ENCODE data around the gene RHBDL2.
"Not testable (repeated sequence)": the region's sequence is repeated elsewhere in the genome, so short reads cannot be mapped to it uniquely, and the experiment has no call there.

RHBDL2 gene

DNA sequence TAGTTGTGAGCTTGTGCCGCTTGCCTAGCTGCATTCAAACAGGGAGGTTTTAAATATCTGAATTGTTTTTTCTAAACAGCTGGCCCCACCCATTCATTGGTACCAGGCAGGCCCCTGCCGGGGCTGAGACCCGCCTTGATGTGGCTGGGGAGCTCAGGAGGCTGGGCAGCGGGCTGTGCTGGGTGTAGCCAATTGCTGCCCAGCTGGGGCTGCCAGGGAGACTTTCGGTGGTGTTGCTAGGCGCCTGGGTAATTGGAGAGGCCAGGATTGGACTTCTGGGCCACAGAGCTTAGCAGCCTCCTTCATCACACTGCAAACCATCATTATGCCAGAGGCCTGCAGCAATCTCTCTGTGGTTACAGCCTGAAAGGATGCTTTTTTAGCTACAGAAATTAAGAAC, 12.2 kb downstream of the RHBDL2 start:
- no peak for DNase-seq

GRCh38 chr1:38929054-38929453, 12.6 kb downstream of the RHBDL2 start:
- DNase-seq: no peak

DNA sequence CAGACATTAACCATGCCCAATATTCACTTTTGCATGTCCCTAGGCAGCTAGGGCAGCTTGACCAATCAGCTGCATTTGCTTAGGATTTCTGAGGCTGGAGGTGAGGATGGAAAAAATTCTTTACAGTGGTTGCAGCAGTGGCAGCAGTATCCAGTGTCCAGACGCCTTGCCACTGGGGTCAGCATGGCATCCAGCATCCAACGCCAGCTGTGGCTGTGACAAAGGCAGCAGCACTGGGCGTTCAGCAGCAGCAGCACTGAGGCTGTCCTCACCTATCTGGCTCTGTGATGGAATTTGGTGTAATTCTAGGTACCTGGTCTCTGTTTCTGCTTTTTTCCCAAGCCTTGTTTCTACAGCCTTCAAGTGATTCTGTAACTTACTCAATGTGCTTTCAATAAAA, 15.5 kb downstream of the RHBDL2 start:
- DNase-seq: no peak

- DNase-seq: no peak
Observed at GRCh38 chr1:38925391-38925790, 16.2 kb downstream of the RHBDL2 start.

DNA sequence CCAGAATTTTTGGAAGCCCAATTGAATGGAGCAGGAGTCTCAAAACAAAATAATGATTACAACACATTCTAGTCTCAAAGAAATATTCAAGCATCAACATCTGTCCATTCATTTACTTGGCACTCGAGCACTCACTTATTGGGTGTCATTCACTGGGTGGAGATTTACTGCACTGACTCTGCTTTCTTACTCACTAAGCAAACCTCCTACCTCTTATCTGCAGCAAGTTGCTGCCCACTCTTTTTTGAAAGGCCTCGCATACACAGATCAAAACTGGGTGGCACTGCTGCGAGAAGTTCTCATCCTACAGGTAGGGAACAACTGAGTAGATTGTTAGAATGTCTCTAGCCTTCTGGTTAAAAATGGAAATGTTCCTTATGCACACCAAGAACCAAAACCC, 18.0 kb downstream of the RHBDL2 start:
- DNase-seq: no peak

DNA sequence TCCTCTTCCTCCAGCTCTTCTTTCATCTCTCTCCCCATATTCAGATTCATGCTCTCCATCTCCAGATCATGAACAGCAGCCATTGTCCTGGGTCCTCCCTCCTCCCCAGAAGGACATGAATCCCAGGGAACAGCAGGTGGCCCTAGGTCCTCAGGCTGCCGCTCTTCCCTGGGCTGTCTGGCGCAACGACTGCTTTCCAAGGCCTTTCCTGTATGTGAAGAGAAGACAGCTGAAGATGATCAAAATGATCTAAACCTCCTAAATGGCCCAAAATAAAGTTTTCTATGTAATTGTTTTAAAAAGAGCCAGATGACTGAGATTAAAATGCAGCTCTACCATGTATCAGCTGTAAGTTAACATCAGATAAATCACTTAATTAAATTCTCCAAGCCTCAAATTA, 22.5 kb downstream of the RHBDL2 start:
- no peak for DNase-seq

DNA sequence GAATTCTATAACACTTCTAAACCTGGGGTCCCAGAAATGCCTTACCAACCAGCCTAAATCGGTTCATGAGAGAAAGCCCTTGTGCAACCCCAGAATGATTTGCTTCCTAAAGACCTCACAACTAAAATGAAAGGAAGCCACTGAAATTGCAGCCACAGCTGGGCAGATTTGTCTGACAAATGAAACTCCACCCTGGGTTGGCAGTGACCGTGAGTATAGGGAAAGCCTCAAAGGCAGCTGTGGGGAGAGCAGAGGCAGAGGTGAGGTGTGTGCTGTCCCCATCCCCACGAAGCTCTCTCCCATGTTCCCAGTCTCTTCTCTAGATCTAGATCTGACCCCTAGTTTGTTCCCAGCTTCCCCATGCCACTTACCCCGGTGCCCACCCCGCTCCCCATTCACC, 23.1 kb downstream of the RHBDL2 start:
- no peak for DNase-seq

DNA sequence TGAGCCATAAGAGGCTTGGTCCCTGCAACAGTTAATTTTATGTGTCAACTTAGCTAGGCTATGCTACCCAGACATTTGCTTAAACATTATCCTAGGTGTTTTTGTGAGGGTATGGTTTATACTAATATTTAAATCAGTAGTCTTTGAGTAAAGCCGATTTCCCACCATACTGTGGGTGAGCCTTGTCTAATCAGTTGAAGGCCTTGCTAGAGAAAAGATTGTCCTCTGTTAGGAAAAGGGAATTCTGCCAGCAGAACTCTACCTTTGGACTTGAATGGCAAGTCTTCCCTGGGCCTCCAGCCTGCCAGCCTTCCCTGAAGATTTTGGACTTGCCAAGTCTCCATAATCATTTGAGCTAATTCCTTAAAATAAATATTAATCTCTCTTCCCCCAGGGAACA, 23.9 kb downstream of the RHBDL2 start:
- no peak for DNase-seq

DNA sequence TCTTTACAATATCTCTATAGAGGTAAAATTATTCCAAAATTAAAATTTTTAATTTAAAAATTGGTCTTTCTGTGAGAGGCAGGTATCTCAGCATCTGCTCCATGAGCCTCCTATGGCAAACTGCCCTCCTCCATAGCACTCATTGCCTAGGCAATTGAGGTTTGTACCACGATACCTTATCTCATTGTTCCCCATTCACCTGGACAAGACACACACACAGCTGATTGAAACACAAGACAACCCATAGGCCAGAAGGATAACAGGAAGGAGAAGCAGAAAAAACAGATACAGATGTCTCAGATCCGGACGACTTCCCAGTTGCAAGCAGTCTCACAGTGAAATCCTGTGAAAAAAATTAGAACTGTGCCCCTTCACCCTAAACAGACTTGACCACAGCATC, 24.3 kb downstream of the RHBDL2 start:
- no peak for DNase-seq

- no peak for DNase-seq
Observed at GRCh38 chr1:38915352-38915948, 26.2 kb downstream of the RHBDL2 start.

DNA sequence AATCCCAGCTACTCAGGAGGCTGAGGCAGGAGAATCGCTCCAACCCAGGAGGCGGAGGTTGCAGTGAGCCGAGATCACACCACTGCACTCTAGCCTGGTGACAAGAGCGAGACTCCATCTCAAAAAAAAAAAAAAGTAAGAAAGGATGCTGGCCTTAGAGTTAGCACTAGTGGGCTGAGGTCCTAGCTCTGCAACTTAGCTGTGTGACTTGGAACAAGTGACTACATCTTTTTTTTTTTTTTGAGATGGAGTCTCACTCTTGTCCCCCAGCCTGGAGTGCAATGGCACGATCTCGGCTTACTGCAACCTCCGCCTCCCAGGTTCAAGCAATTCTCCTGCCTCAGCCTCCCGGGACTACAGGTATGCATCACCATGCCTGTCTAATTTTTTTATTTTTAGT, 26.7 kb downstream of the RHBDL2 start:
- DNase-seq: not testable (repeated sequence)

DNA sequence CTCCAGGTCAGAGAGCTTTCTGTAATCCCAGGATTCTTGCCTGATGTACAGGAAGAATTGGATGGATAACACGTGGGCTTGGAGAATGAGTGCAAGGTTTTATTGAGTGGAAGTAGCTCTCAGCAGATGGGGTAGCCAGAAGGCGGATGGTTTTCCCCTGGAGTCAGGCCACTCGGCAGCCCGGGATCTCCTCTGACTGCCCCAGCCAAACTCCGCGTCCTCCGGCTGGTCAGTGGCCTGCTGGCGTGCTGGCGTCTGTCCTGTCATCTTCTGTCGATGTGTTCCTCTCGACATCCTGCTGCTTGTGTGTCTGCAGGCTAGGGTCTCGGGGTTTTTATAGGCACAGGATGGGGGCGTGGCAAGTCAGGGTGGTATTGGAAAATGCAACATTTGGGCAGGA, 32.8 kb downstream of the RHBDL2 start:
- DNase-seq: no peak

GRCh38 chr1:38905985-38906384, 35.6 kb downstream of the RHBDL2 start:
- DNase-seq: no peak

DNA sequence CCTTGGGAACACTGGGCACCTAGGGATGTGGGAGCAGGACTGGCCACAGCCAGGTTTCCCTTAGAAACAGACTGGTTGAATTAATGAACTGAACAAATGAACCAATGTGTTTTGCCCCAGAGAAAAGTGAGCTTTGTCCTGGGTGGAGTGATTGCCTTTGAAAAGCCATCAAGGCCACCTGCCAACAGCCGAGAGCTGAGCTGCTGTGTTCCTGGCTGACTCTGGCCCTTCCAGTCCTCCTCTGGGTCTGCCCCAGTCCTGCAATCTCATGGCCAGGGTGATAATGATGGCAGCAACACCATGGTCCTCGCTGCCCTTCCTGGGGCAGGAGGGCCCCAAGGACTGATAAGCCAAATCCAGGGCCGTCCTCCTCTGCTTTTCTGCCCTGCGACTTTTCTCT, 42.1 kb downstream of the RHBDL2 start:
- no peak for DNase-seq

DNA sequence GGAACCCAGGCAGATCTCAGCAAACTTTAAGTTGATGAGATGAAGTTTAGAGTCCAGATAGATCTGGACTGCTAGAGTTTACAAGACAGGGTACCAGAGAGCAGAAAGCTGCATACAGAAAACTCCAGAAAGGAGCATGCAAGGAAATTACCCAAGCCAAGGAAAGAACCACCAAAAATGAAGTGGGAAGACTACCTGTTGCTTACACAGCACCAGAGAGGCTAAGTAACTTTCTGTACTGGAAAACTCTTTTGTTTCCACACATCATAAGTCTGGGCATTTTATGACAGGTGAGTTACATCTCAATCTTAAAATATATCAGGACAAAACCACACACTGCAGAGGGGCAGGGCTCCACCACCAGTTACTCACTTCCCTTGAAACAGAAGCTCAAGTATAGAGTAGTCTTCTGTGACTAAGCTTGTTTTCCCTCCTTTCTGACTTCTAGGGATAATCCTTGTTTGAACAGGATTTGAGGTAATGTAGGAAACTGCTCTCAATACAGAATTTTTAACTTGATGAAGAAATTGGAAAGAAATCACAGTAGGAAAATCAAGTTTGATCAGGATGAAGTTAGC, 42.9 kb downstream of the RHBDL2 start:
- no peak for DNase-seq

- no peak for DNase-seq
Observed at GRCh38 chr1:38896169-38896568, 45.5 kb downstream of the RHBDL2 start.

GRCh38 chr1:38892976-38893375, 48.7 kb downstream of the RHBDL2 start:
- no peak for DNase-seq

DNA sequence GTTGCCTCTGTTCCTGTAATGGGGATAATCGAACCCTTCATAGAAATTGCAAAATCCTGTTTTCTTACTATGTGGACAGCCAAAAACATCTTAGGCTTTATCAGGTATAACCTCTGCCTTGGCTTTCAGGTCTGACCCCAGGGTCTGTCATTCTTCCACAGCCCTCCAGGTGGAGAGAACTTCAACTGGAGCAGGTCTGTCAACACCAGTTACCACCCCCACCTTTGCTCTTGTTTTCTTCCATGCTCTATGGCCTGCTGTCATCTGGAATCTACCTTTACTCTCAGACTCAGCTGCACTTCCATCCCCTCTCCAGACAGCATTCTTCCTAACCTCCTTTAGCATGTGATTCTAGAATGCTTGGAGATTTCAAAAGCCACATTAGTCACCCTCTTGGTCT, 49.9 kb downstream of the RHBDL2 start:
- no peak for DNase-seq

DNA sequence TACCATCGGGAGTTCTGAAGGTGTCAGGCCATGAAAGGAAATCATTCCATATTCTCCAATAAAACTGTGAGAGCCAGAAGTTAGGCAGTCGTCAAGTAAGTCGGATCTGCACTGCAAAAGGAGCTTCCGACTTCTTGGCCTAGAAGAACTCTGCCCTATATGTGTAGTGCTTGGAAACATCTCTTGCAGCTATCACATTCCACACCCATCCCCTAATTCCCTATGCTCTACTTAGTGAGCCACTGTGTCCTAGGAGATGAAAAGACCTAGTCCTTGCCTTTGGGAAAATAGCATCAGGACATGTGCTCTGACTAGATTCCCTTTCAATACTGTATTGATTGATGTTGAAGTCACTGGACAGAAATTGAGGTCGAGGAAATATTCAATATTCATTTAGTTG, 52.0 kb downstream of the RHBDL2 start:
- no peak for DNase-seq

- DNase-seq: no peak
Observed at GRCh38 chr1:38888423-38889333, 53.0 kb downstream of the RHBDL2 start.

DNA sequence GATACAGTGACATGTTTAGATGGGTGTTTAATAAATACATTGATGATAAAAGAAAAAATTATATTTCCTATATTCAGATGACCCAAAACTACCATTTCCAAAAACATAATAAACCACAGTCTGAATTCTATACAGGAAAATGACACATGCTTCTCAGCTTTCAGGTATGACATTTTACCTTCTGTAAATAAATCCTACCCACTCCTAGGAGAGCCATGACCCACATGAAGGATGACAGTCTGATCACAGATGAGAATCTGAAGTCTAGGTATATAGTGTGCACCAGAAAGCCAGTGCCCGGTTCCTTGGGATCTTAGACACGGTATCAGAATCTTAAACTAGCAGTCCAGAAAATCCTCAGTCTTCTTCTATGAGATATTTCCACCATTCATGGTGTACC, 56.5 kb downstream of the RHBDL2 start:
- DNase-seq: no peak

DNA sequence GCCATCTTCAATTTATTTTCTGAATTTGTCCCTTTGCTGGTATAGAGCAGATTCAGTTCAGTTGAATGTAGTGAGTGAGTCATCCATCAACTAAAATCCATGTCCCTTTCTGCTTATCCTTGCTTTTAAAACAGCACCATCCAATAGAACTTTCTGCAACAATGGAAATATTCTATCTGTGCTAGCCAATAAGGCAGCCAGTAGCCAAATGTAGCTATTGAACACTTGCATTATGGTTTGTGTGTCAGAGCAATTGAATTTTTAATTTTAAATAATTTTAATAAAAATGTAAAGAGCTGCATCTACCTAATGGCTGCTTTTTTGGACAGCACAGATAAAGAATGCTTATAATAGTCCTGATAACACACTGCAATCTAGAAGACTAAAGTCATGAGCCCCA, 60.1 kb downstream of the RHBDL2 start, which contains the start of gene GJA9:
GJA9 (minus strand) TSS at position 101 of the 400 bp plus-strand sequence. CDS start 5,489 bp downstream, outside the sequence.
- DNase-seq: no peak

GRCh38 chr1:38875811-38876210, 65.8 kb downstream of the RHBDL2 start:
- DNase-seq: no peak

Data from NCI-H1048 (cell line).